CD4-positive, alpha-beta T cell treated with Interferon gamma for 1 hour (primary cell): ENCODE data around the gene SCAF1.

Experiments
- DNase-seq: peaks from one replicate; pipeline ENCODE4 v3.0.0-alpha.2; 2020

SCAF1 gene

GRCh38 chr19:49686503-49687088 lies 44.6 kb downstream of the SCAF1 start:
- no peak for DNase-seq

GRCh38 chr19:49687150-49687549 lies 45.1 kb downstream of the SCAF1 start:
- no peak for DNase-seq

- no peak for DNase-seq
Measured at GRCh38 chr19:49687566-49688316, 45.7 kb downstream of the SCAF1 start.

GRCh38 chr19:49688531-49689132 lies 46.6 kb downstream of the SCAF1 start:
- no peak for DNase-seq

- DNase-seq: peak; percentile 25
Measured at GRCh38 chr19:49689133-49690078, 47.4 kb downstream of the SCAF1 start, which contains the start of gene ADM5. TSS of gene ADM5 (plus strand) at chr19:49689594. CDS start at chr19:49689838, 244 bp downstream.

GRCh38 chr19:49690079-49690655 lies 48.2 kb downstream of the SCAF1 start:
- no peak for DNase-seq

GRCh38 chr19:49690656-49691242 lies 48.7 kb downstream of the SCAF1 start, which contains the start of gene CPT1C:
TSS of gene CPT1C (plus strand) at chr19:49691116. CDS start at chr19:49692253, 1,137 bp downstream.
- peak; percentile 52 for DNase-seq

- DNase-seq: peak; percentile 29
Measured at GRCh38 chr19:49691243-49692146, 49.5 kb downstream of the SCAF1 start.

- no peak for DNase-seq
Measured at GRCh38 chr19:49692147-49692506, 50.1 kb downstream of the SCAF1 start.

- no peak for DNase-seq
Measured at GRCh38 chr19:49696115-49696514, 54.1 kb downstream of the SCAF1 start.

GRCh38 chr19:49696865-49697264 lies 54.9 kb downstream of the SCAF1 start:
- DNase-seq: no peak

- DNase-seq: no peak
Measured at GRCh38 chr19:49699364-49699763, 57.4 kb downstream of the SCAF1 start.

GRCh38 chr19:49700563-49700962 lies 58.6 kb downstream of the SCAF1 start:
- no peak for DNase-seq

- no peak for DNase-seq
Measured at GRCh38 chr19:49701271-49701786, 59.3 kb downstream of the SCAF1 start.

GRCh38 chr19:49704888-49705642 lies 63.1 kb downstream of the SCAF1 start:
- DNase-seq: no peak

- DNase-seq: no peak
Measured at GRCh38 chr19:49705919-49706318, 63.9 kb downstream of the SCAF1 start.
